ENCODE measurements around the gene PDE3B. TPM values are rescaled to one million over a fixed set of nuclear protein-coding genes. Genes with fewer than 3 reads are reported as not detected.
"Not testable (repeated sequence)": the region's sequence is repeated elsewhere in the genome, so short reads cannot be mapped to it uniquely, and the experiment has no call there.

PDE3B gene
- total RNA-seq, 4 donors from 2014 or later, result 14.0 to 30.5 (median 18.0) TPM

GRCh38 chr11:14727215-14727614 is 83.6 kb downstream of the PDE3B start:
- Histone ChIP-seq H3K27me3 (no peaks in the 10 kb centered on the region), H3K36me3 (no peaks in the 10 kb centered on the region), H3K9me3 (no peaks in the 10 kb centered on the region), H3K4me3 (no peak overlapping the region), H3K27ac (no peak overlapping the region), H3K4me1 (no peaks in the 10 kb centered on the region)
- DNase-seq, result no peak
- TF ChIP-seq CTCF (IDR thresholded peaks at IDR 0.05) (no peak), POLR2A (IDR thresholded peaks at IDR 0.05) (no peak)

- no peak overlapping the region for H3K27ac ChIP-seq
Measured at GRCh38 chr11:14727746-14728145, 84.1 kb downstream of the PDE3B start.

GRCh38 chr11:14740539-14740938 is 96.9 kb downstream of the PDE3B start:
- DNase-seq, H3K4me1 ChIP-seq, H3K9me3 ChIP-seq, H3K27me3 ChIP-seq, H3K27ac ChIP-seq, H3K36me3 ChIP-seq, H3K4me3 ChIP-seq: not testable (repeated sequence)

More at GRCh38 chr11:14727746-14728145, 84.1 kb downstream of the PDE3B start:
- Histone ChIP-seq H3K36me3 (no peaks in the 10 kb centered on the region), H3K4me1 (no peaks in the 10 kb centered on the region), H3K27me3 (no peaks in the 10 kb centered on the region), H3K9me3 (no peaks in the 10 kb centered on the region), H3K4me3 (no peak overlapping the region)
- TF ChIP-seq POLR2A (IDR thresholded peaks at IDR 0.05), result no peak
- no peak for TF ChIP-seq CTCF (IDR thresholded peaks at IDR 0.05)
- DNase-seq, result no peak

GRCh38 chr11:14741195-14741594 is 97.6 kb downstream of the PDE3B start:
- H3K9me3 ChIP-seq, result no peaks in the 10 kb centered on the region
- TF ChIP-seq POLR2A (IDR thresholded peaks at IDR 0.05), result no peak
- no peak for TF ChIP-seq CTCF (IDR thresholded peaks at IDR 0.05)
- no peak for DNase-seq
- no peaks in the 10 kb centered on the region for H3K36me3 ChIP-seq
- no peak overlapping the region for H3K4me3 ChIP-seq
- H3K27me3 ChIP-seq, result no peaks in the 10 kb centered on the region
- H3K27ac ChIP-seq, result no peak overlapping the region
- H3K4me1 ChIP-seq, result no peaks in the 10 kb centered on the region

GRCh38 chr11:14742849-14743559 is 99.4 kb downstream of the PDE3B start:
- no peaks in the 10 kb centered on the region for H3K9me3 ChIP-seq
- H3K4me1 ChIP-seq, result no peaks in the 10 kb centered on the region
- H3K36me3 ChIP-seq, result no peaks in the 10 kb centered on the region
- no peak for TF ChIP-seq CTCF (IDR thresholded peaks at IDR 0.05)
- no peak for TF ChIP-seq POLR2A (IDR thresholded peaks at IDR 0.05)
- no peak overlapping the region for H3K4me3 ChIP-seq
- DNase-seq, result no peak
- no peak overlapping the region for H3K27ac ChIP-seq
- H3K27me3 ChIP-seq, result no peaks in the 10 kb centered on the region

GRCh38 chr11:14743667-14744066 is 100.1 kb downstream of the PDE3B start:
- not testable (repeated sequence) for H3K27ac ChIP-seq, H3K4me3 ChIP-seq, H3K9me3 ChIP-seq, H3K36me3 ChIP-seq, DNase-seq, H3K4me1 ChIP-seq, H3K27me3 ChIP-seq
